ENCODE measurements around the gene CD81. TPM values are rescaled to one million over a fixed set of nuclear protein-coding genes. Genes with fewer than 3 reads are reported as not detected.

Gene CD81
- total and polyA plus RNA-seq, 10 of the 15 experiments (the other 5 are each of a cell fraction or from before 2014, with no cell fraction given), result 2.0 to 145 (median 57.2) TPM

- TF ChIP-seq ZBTB33 (IDR thresholded peaks at IDR 0.05) (peak; percentile 70; the same call in 1 of the 2 replicates), SP1 (IDR thresholded peaks at IDR 0.05; ENCODE audit: low read depth, low read length) (peak; percentile 72), E2F4 (IDR thresholded peaks at IDR 0.05; ENCODE audit: low read depth, low read length) (no peak), RBBP5 (conservative IDR thresholded peaks at IDR 0.05) (no peak), REST (IDR thresholded peaks at IDR 0.05; ENCODE audit: low read depth, low read length) (no peak), KLF5 (IDR thresholded peaks at IDR 0.05; ENCODE audit: partially characterized antibody) (peak; percentile 75), HDAC6 (IDR thresholded peaks at IDR 0.05; ENCODE audit: unreplicated experiment) (no peak), ZBTB4 (CRISPR knock-in tag; IDR thresholded peaks at IDR 0.05) (no peak), DPF2 (IDR thresholded peaks at IDR 0.05) (peak; percentile 69), ELK1 (IDR thresholded peaks at IDR 0.05; ENCODE audit: low read depth, low read length) (peak; percentile 98), SRF (IDR thresholded peaks at IDR 0.05; ENCODE audit: low read depth in 2 of 2, low read length in 2 of 2) (peak; percentile 91 to 95; a peak in 3 of 4 replicates), ATF7 (IDR thresholded peaks at IDR 0.05; ENCODE audit: low read depth) (peak; percentile 93), PML (IDR thresholded peaks at IDR 0.05; ENCODE audit: low read length) (peak; percentile 79; the same call in 1 of the 2 replicates), PBX3 (IDR thresholded peaks at IDR 0.05; ENCODE audit: insufficient replicate concordance, low read depth, low read length) (peak; percentile 58), KAT2A (conservative IDR thresholded peaks at IDR 0.05; ENCODE audit: control insufficient read depth, low read depth, low read length) (no peak), POLR2A (IDR thresholded peaks at IDR 0.05; ENCODE audit: low read depth, low read length) (peak; percentile 93), BHLHE40 (IDR thresholded peaks at IDR 0.05; ENCODE audit: borderline replicate concordance in 1 of 2, low read depth in 2 of 2, low read length in 1 of 2) (peak; percentile 74 to 82; a peak in 3 of 4 replicates)
Observed at GRCh38 chr11:2400069-2400761, 23.1 kb downstream of the CD81 start, which contains the start of gene TSSC4 (continued).

Data from GM12878 (cell line).